Stimulated activated CD8-positive, alpha-beta memory T cell treated with anti-CD3 and anti-CD28 coated beads, Interleukin-12 subunit alpha, Interleukin-12 subunit beta, amount 100 ng/mL, for 4 hours (primary cell): ENCODE data around the gene CALHM4.
"Not testable (repeated sequence)": the region's sequence is repeated elsewhere in the genome, so short reads cannot be mapped to it uniquely, and the experiment has no call there.

Source experiments
- DNase-seq: peaks from one replicate; pipeline ENCODE4 v3.0.0-alpha.2; 2020; ENCODE audit warnings: low read depth

CALHM4 gene

GRCh38 chr6:116577486-116577885, 23.9 kb downstream of the CALHM4 start:
- no peak for DNase-seq

- no peak for DNase-seq
These were observed 24.8 kb downstream of the CALHM4 start for GRCh38 chr6:116578335-116578734.

- no peak for DNase-seq
These were observed 25.6 kb downstream of the CALHM4 start for GRCh38 chr6:116579143-116579542.

GRCh38 chr6:116580198-116580597, 26.6 kb downstream of the CALHM4 start:
- no peak for DNase-seq

- DNase-seq: no peak
These were observed 32.7 kb downstream of the CALHM4 start for GRCh38 chr6:116586276-116586675.

GRCh38 chr6:116586738-116587137, 33.2 kb downstream of the CALHM4 start:
- DNase-seq: no peak

- DNase-seq: no peak
These were observed 41.7 kb downstream of the CALHM4 start for GRCh38 chr6:116595247-116595646.

GRCh38 chr6:116596815-116597214, 43.3 kb downstream of the CALHM4 start:
- DNase-seq: no peak

GRCh38 chr6:116603916-116604315, 50.4 kb downstream of the CALHM4 start:
- not testable (repeated sequence) for DNase-seq

GRCh38 chr6:116604868-116605267, 51.3 kb downstream of the CALHM4 start:
- not testable (repeated sequence) for DNase-seq

- no peak for DNase-seq
These were observed 52.4 kb downstream of the CALHM4 start for GRCh38 chr6:116605935-116606334.
